Neural progenitor cell (in vitro differentiated cells): ENCODE measurements around the gene BOC.

Experiments used
- CTCF ChIP-seq: fragments of 200-600 bp; sonication (generic); IDR thresholded peaks from 2 replicates; pipeline ENCODE4 v1.5.1; 2017; ENCODE audit warnings: antibody characterized with exemption, mild to moderate bottlenecking
- EZH2 ChIP-seq: fragments of 200-600 bp; sonication (generic); IDR thresholded peaks from 2 replicates; pipeline ENCODE4 v1.6.1; 2017; ENCODE audit warnings: antibody characterized with exemption, mild to moderate bottlenecking, moderate library complexity
- EZH2phosphoT487 ChIP-seq: fragments of 200-600 bp; sonication (generic); IDR thresholded peaks from 2 replicates; pipeline ENCODE4 v1.6.1; 2017; ENCODE audit warnings: antibody characterized with exemption

- no peak for TF ChIP-seq CTCF
- TF ChIP-seq EZH2 = no peak
- no peak for TF ChIP-seq EZH2phosphoT487
Measured at GRCh38 chr3:113297841-113298240, 86.5 kb downstream of the BOC start.
